VCaP (cell line): Measurements from ENCODE around the gene MKRN2OS.
A peak's percentile ranks its signal among the peaks of the same experiment; 100 is the strongest.
"Not testable (repeated sequence)": the region's sequence is repeated elsewhere in the genome, so short reads cannot be mapped to it uniquely, and the experiment has no call there.

Experiments
- H3K27ac ChIP-seq: fragments of 450-650 bp; 2 replicates; pipeline ENCODE4 v1.5.1; 2017
- TF ChIP-seq, protein P1 (sequence below): fragments of 450-650 bp; conservative IDR thresholded peaks from 2 replicates; pipeline ENCODE4 v1.5.1; 2017; ENCODE audit warnings: mild to moderate bottlenecking, moderate library complexity

MKRN2OS gene

DNA sequence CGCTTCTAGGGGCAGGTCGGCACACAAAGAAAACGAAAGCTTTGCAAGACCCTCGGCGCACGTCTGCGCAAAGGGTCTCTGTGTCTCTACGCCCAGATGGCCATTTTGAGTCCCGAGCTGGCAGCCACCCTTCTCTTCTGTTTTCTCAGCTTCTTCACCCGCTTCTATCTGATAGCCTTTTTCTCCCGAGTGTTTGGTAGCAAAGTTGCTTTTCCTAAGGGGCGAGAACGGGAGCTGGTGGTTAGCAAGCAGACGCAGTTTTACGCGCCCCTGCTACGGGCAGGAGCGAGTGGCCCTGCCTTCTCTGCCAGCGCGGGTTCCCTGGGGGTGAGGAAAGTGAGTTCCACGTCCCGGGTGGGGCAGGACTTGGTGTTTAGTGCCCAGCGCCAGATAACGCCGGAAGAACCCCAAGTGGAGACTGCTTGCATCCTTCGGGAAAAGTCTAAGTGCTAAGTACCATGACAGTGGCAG, 8.7 kb upstream of the MKRN2OS start:
- H3K27ac ChIP-seq, result peak overlapping the region; percentile 42
- TF ChIP-seq, protein P1, sequence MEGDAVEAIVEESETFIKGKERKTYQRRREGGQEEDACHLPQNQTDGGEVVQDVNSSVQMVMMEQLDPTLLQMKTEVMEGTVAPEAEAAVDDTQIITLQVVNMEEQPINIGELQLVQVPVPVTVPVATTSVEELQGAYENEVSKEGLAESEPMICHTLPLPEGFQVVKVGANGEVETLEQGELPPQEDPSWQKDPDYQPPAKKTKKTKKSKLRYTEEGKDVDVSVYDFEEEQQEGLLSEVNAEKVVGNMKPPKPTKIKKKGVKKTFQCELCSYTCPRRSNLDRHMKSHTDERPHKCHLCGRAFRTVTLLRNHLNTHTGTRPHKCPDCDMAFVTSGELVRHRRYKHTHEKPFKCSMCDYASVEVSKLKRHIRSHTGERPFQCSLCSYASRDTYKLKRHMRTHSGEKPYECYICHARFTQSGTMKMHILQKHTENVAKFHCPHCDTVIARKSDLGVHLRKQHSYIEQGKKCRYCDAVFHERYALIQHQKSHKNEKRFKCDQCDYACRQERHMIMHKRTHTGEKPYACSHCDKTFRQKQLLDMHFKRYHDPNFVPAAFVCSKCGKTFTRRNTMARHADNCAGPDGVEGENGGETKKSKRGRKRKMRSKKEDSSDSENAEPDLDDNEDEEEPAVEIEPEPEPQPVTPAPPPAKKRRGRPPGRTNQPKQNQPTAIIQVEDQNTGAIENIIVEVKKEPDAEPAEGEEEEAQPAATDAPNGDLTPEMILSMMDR, result no peak

DNA sequence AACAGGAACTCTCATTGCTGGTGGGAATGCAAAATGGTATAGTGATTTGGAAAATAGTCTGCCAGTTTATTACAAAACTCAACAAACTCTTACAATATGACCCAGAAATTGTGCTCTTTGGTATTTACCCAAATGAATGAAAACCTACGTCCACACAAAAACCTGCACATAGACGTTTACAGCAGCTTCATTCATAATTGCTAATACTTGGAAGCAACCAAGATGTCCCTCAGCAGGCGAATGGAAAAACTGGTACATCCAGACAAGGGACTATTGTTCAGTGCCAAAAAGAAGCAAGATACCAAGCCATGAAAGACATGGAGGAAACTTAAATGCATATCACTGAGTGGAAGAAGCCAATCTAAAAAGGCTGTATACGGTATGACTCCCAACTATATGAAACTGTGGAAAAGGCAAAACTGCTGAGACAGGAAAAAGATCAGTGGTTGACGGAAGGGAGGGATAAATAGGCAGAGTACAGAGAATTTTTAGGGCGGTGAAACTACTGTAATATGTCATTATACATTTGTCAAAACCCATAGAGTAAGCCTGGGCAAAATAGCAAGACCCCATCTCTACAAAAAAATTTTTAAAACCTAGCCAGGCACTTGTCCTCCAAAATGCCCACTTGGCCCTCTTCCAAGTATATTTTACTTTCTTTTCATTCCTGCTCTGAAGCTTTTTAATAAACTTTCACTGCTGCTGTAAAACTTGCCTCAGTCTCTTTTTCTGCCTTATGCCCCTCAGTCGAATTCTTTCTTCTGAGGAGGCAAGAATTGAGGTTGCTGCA, 4.9 kb upstream of the MKRN2OS start:
- H3K27ac ChIP-seq, result no peak overlapping the region
- TF ChIP-seq, protein P1, result no peak

DNA sequence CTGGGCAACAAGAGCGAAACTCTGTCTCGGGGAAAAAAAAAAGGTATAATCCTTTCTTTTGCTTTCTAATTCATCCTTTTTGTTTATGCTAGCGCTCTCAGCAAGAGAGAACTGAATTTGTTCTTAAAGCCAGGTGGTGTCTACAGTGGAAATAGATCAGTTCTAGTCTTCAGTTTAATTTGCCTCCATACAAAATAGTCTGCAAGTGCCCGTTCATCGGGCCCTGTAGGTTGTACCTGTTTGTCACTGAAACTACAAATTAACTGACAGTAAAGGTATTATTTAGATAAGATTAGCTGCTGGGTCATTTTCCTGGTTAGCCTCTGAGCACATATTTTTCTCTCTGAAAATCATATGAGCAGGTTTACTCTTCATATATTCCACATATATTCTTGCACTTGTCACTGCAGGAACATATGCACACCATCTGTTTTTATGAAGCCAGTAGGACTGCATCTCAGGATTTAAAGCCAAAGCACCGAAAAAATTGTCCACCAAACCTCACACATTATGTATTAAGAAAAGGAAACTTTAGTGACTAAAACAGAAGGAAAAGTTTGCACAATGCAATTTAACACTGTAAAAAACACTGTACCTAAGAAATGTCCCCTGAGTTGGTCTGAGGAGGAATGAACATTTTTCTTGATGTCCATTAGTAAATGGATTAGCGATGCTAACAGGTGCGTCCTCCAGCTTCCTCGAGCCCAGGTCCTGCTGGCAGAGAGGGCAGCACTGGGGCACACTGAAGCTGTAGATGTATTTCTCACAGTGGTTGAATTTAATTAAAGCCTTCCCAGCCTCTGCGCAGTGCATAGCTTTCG, 437 bp downstream of the MKRN2OS start:
- TF ChIP-seq, protein P1, result peak; percentile 18; the same call in 1 of the 2 replicates

DNA sequence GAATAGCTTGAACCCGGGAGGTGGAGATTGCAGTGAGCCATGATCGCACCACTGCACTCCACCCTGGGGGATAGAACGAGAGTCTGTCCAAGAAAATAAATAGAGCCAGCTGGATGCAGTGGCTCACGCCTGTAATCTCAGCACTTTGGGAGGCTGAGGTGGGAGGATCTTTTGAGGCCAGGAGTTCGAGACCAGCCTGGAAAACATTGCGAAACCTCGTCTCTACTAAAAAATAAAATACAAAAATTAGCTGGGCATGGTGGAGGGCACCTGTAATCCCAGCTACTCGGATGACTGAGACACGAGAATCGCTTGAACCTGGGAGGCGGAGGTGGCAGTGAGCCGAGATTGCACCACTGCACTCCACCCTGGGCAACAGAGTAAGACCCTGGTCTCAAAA, 1.8 kb downstream of the MKRN2OS start:
- H3K27ac ChIP-seq, result not testable (repeated sequence)

More for the DNA sequence above, 437 bp downstream of the MKRN2OS start:
- peak overlapping the region; percentile 79 for H3K27ac ChIP-seq

DNA sequence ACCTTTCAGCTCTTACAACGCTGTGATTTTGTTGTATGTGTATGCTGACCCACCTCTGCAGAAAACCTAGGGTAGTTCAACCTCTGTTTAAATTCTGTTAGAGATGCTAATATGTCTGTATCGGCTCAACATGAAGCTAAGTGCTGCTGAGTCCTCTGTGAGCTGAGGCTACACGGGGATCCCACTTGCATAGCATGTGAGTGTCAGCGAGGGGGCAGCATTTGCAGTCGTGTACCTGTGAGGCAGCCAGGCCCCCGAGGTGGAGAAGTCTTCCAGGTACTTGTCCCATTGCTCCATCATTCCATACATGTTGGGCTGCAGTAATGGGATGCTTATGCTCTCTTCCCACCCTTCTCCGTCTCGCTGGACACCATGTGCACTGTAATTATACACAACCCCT, 3.7 kb downstream of the MKRN2OS start:
- no peak overlapping the region for H3K27ac ChIP-seq
- TF ChIP-seq, protein P1, result no peak

DNA sequence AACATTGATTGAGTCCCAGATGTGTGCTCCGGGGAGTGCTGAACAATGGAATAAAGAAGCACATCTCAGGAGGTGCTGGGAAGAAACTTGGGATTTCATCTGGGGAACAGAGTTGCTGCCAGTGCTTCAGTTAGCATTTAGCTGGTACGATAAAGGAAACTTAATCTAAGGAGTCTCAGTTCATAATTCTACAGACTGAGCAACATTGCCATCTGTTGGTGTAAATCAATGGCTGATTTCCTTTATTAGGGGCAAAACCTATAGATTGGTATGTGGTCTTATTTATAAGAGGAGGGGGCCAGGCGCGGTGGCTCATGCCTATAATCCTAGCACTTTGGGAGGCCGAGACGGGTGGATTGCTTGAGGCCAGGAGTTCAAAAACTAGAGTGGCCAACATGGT, 8.9 kb downstream of the MKRN2OS start:
- H3K27ac ChIP-seq, result no peak overlapping the region
- TF ChIP-seq, protein P1, result peak; percentile 22; the same call in 1 of the 2 replicates

DNA sequence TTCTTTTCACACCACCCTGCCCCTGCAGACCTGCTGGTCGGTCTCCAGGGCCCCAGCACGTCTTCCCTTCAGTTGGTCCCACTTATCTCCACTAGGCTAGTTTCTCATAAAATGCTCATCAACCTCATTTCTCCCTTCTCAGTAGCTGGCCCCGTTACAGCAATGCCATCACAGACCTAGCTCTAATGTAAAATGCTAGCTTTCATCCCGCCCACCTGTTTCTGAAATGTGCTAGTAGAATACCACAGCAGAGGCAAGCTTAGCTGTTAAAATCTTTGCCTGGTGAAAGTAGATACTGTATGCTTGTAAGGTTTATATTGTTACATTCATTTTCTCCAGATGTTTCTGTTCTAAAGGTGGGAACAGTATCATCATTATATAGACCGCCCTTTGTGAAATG, 13.1 kb downstream of the MKRN2OS start:
- TF ChIP-seq, protein P1, result no peak
- no peak overlapping the region for H3K27ac ChIP-seq
